COR-L47 (cell line): ENCODE measurements around the gene ZNF497.

Source experiments
- DNase-seq: peaks from one replicate; lab custom pipeline; 2025; lab: John Stamatoyannopoulos, UW

ZNF497 gene

DNA sequence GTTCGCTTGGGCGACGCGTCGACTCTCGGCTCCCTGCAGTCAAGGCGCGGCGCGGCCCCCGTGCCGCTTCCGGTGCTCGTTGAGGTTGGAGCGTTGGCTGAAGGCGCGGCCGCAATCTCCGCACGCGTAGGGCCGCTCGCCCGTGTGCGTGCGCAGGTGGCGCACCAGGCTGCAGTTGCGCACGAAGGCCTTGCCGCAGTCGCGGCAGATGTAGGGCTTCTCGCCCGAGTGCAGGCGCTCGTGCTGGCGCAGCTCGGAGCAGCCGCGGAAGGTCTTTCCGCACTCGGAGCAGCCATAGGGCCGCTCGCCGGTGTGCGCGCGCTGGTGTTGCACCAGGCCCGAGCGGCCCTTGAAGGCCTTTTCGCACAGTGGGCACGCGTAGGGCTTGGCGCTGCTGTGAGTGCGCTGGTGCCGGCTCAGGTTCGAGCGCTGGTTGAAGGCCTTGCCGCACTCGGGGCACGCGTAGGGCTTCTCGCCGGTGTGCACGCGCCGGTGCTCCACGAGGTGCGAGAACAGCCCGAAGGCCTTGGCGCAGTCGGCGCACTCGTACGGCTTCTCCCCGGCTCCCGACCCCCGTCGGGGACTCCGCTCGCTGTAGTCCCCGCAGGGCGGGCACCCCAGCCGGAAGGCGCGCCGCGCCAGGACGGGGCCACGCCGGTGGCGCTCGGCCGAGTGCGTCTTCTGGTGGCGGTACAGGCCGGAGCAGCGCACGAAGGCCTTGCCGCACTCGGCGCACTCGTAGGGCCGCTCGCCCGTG, 5.3 kb upstream of the ZNF497 start:
- no peak for DNase-seq

DNA sequence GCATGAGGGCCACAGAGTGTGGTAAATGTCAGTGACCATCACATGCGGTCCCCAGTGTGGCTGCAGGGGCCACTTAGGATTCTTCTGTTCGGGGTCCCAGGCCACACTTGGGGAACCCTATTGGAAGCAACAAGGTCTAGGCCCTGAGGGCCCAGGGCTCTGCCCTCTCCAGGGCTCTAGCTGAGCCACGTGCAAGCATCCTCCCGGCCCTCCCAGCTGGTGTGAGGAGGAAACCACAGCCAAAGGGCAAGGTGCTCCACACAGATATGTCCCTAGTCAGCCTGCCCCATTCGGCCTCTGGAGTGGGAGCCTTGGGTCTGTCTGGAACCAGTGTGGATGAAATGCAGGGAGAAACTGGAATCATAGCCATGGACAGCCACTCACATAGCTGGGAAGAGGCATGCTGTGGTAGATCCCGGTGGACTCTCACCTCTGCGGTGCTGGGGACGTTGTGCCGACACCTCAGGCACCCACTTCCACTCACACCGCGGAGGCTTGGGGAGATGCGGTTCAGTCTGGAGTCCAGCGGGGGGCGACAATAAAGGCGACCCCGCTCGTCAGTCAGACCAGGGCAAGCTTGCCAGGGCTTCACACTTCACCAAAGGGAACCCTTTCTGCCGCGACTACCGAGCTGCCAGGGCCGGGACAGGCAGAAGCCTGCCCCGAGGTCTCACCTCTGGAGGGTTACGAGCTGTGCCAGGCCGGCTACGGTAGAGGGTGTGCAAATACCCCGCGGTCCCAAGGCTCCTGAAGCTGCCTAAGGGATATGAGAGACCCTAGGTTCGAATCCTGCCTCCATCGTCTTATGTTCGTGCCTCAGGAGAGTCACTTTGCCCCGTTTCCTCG, 4.3 kb upstream of the ZNF497 start:
- DNase-seq = no peak

DNA sequence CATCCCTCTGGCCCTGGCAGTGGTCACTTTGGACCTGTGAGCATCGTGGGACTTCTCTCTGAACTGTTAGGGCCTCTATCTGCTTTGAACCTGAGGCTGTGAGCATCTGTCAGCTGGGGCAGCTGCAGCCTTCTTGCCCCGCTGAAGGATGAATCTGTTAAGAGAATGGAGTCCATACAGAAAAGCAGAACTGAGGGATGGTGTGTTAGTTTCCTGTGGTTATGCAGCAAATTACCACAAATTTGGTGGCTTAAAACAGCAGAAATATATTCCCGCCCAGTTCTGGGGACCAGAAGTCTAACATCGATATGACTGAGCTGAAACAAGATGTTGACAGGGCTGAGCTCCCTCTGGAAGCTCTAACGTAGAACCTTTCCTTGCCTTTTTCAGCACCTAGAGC, 1.6 kb upstream of the ZNF497 start:
- no peak for DNase-seq

DNA sequence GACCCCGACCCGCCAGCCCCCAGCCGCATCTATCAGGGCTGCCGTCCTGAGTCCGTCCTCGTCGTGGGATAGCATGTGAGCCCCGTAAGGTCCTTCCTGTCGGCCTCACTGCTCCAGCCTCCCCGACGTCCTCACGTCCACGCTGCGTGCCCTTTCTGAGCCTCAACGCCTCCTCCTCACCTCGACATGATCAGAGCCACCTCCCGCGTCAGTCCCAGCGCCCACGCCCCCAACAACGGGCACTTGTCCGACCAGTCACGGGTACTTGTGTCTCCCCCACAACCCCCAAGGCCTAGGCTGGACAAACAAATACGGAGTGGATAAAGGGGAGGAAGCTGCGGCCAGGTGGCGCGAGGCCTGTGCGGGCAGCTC, 665 bp downstream of the ZNF497 start:
- DNase-seq = peak; percentile 24

DNA sequence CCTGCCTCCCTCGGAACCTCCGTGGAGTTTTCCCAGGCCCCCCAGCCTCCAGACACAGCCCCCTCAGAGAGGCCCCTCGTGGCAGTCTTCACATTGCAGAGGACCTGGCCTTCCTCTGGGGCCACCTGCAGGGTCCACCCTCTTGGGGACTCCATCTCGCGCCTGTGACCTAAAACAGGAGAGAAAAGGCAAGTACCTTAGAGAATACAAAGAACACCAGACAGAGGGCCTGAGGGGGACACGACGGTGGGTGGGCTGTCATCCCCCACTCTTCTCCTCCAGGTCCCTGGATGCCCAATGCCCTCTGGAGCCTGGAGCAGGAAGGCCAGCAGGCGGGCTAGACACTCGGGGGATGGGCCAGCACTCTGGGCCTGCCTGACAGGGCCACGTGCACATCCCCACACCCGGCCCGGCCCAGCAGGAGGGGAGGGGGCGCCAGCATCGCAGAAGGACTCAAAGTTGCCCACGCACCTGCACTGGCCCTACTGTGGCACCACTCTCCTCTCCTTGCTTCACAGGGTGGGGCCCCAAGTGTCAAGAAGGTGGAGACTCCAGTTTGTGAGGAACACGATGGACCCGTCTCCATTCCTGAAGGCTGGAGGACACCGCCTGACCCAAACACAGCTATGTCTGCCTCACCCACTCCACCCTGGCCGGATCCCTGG, 4.9 kb downstream of the ZNF497 start:
- no peak for DNase-seq

DNA sequence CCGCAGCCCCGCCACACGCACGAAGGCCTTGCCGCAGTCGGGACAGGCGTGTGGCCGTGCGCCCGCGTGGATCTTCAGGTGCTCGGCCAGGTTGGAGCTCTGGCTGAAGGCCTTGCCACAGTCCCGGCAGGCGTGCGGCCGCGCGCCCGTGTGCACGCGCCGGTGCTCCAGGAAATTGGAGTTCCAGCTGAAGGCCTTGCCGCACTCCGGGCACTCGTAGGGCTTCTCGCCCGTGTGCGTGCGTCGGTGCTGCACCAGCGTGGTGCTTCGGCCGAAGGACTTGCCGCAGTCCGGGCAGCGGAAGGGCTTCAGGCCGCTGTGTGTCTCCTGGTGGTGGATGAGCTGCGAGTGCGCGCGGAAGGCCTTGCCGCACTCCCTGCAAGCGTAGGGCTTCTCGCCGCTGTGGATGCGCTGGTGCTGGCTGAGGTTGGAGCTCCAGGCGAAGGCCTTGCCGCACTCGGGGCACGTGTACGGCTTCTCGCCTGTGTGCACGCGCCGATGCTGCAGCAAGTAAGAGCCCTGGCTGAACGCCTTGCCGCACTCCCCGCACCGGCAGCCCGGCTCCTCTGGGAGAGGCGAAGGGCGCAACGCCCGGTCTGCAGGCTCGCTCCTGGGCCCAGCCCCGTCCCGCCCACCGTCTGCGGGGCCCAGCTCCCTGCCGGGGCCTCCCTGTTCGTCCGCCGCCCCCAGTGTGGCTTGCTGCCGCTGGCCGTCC, 5.6 kb downstream of the ZNF497 start:
- DNase-seq = no peak

DNA sequence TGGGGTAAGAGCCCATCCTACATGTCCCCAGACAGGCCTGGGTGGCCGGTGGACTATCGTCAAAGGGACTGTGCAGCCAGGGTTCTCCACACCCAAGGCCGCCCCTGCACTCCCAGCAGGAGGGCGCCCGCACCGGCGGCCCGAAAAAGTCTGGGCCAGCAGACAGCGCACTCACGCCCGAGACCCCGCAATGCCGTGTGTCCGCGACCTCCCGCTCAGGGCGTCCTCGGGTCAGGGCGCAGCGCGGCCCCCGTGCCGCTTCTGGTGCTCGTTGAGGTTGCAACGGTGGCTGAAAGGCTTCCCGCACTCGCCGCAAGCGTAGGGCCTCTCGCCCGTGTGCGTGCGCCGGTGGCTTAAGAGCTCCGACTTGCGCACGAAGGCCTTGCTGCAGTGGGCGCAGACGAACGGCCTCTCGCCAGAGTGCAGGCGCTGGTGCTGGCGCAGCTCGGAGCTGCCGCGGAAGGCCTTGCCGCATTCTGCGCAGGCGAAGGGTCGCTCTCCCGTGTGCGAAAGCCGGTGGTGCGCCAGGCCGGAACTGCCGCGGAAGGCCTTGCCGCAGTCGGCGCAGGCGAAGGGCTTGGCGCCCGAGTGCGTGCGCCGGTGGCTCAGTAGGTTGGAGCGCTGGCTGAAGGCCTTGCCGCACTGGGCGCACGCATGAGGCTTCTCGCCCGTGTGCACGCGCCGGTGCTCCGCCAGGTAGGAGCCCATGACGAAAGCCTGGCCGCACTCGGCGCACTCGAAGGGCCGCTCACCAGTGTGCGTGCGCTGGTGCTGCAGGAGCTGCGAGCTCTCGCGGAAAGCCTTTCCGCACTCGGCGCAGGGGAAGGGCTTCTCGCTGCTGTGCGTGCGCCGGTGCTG, 6.4 kb downstream of the ZNF497 start:
- no peak for DNase-seq

DNA sequence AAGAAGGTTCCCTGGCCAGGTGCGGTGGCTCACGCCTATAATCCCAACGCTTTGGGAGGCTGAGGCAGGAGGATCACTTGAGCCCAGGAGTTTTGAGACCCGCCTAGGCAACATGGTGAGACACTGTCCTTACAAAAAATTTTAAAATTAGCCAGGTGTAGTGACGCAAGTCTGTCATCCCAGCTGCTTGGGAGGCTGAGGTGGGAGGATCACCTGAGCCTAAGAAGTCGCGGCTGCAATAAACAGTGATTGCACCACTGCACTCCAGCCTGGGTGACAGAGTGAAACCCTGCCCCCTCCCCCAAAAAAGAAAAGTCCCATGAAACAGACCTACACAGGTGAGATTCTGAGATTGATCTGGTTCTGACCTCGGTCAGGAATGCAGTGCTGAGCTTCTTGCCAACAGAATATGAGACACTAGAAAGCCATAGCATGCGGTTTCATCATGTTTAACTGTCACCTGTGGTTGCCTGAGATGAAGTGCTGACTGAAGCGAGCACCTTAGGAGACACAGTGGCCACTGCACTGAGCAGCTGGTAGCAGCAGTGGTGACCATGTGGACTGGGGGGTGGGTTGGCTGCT, 7.2 kb downstream of the ZNF497 start:
- DNase-seq = no peak

DNA sequence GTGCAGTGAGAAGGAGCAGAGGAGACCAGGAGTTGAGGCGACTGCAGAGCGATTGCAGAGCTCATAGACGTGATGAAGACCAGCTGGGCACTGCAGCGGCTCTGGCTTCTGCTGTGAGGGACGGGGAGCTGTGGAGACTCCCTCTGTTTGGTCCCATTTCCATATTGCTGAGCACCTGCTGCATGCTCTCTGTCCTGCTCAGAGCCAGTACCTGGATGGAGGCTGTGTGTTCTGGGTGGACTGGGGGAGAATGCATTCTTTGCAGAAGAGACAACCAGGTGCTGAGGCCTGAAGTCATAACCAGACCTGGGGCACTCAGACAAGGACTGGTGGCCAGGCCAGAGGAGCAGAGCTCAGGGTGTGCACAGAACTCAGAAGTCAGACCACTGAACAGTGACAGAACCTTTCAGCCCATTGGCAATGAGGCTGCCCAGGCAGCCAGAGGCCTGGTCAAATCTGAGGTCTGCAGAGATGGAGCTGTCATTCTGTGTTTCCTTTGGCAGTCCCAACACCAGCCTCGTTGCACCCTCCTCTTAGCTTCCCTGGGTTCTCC, 8.0 kb downstream of the ZNF497 start:
- DNase-seq = no peak

DNA sequence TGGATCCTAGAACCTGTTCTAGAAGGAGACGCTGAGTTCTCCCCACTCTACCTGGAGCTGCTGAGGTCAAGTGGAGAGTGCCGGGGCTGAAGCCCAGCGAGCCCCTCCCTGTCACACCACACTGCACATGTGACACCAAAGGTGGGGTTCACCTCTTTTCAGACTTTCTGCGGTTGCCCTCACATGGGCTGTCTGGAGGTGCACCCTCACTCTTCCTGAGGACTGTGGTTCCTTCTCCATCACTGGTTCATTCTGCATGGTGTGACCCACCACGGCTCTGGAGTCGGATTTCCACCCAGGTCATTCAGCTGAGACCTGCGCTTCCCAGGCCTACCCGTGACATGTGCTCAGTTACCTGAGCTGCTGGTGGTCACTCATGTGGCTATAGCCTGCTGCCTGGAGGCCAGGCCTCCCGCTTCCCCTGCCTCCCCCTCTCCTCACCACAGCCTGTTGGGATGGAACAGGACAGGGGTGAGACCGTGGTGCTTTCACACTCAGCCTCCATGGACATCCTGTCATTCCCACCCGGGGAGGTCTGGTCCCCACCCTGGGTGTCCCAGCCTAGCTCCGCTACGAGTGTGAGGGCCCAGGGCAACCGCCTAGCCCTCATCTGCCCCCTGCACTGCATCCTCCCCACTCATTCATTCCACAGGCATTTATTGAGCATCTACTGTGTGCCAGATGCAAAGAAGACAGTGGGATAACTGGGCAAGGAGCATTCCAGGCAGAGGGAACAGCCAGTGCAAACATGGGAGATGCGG, 8.7 kb downstream of the ZNF497 start:
- DNase-seq = no peak

DNA sequence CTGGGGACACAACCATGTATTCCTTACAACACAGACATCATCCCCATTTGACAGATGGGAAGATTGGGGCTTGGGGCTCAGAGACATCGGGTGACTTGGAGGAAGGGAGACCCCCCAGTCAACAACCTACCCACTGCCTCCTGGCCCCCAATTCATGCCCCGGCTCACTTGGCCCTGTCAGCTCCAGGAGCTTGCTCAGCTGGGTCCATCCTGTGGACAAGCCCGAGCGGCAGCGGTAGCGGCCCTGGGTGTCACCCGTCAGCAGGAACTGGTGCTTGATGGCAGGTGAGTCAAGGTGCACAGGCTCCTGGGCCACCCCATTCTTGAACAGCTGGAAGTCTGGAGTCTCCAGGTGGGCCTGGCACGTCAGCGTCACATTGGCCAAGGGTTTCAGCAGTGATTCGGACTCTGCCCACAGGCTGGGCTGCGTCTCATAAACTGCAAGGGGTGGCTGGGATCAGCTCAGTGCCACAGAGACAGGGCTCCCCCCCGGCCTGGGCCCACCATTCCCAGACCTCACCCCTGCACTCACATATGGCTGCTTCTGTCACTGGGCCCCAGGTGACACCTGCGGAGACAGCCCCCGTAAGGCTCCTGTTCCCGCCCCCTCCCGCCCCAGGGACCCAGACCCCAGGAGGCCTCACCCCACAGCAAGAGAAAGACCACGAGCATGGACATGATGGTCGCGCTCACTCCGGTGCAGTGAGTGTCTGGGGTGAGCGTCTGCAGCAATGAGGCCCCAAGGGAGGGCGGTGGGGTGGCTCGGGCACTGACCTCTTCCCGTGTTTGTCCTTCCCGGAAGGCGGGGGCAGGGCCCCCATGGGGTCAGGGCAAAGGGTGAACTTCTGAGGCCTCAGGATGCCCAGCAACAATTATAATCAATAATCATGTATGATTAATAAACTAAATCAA, 9.5 kb downstream of the ZNF497 start, which contains the start of gene A1BG:
A1BG (minus strand) TSS at position 733 of the 912 bp plus-strand sequence; CDS start at position 678, 55 bp downstream.
- DNase-seq = no peak

DNA sequence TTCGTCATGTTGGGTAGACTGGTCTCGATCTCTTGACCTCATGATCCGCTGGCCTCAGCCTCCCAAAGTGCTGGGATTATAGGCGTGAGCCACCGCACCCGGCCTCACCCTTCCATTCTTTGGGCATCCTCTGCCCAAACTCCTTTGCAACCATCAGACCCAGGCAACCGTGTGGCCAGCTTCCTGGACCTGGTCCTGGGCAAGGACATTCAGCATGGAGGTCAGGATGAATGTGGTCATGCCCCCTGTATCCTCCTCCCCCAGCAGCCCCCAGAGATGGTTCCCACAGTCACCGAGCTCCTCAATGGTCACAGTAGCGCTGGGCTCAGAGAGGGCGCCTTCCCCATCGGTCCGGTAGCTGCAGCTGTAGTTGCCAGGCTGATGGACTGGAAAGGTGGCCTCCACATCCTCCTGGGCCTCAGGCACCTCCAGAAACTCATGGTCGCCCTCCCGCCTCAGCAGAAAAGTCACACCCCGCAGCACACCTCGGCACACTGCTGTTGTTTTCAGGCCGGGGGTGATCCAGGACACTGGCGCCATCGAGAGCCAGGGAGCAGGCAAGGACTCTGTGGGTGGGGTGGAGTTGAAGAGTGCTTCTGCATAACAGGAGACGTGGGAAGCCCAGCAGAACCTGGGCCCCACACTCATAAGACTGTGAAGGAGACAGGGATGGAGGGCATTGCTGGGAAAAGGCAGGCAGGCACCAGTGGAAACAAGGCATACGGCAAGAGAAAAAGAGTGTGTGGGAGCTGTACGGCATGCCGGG, 10.4 kb downstream of the ZNF497 start:
- DNase-seq = no peak

DNA sequence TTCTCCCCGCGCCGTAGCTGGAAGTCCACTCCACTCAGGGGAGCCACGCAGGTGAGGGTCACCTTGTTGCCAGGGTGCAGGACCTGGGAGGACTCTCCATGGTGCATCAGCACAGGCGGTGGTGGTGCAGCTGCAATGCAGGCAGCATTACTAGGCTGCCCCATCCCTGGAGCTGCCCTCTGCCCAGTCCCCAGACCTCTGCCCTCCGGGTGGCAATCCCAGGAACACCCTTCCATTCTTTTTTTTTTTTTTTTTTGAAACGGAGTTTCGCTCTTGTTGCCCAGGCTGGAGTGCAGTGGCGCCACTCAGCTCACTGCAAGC, 11.0 kb downstream of the ZNF497 start:
- no peak for DNase-seq

DNA sequence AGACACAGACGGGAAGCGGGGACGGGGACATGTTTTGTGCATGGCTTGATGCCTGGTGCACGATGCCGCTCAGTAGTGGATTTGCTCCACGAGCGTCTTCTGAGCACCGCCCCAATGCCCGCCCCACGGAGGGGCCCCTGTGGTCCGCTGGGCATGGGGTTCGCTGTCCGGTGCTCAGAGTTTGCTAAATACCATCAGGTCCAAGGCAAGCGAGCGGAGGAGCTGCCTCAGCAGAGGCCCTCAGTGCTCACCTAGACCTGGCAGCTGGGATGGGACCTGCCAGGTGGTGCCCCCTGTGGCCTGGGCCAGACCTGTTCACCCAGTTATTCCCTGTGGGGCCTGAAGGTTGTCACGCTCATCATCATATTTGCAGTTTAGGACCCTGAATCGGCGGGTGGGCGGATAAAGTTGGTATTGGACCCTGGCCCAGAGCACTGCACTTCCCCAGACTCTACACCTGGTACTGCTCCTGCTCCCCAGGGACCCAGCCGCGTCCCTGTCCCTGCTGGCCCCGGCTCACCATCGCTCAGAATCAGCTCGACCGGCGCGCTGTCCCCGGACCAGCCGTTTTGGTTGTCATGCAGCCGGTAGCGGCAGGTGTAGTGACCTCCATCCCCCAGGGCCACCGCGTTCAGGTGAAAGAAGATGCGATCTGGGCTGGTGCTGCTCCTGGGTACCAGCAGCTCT, 11.5 kb downstream of the ZNF497 start:
- no peak for DNase-seq

DNA sequence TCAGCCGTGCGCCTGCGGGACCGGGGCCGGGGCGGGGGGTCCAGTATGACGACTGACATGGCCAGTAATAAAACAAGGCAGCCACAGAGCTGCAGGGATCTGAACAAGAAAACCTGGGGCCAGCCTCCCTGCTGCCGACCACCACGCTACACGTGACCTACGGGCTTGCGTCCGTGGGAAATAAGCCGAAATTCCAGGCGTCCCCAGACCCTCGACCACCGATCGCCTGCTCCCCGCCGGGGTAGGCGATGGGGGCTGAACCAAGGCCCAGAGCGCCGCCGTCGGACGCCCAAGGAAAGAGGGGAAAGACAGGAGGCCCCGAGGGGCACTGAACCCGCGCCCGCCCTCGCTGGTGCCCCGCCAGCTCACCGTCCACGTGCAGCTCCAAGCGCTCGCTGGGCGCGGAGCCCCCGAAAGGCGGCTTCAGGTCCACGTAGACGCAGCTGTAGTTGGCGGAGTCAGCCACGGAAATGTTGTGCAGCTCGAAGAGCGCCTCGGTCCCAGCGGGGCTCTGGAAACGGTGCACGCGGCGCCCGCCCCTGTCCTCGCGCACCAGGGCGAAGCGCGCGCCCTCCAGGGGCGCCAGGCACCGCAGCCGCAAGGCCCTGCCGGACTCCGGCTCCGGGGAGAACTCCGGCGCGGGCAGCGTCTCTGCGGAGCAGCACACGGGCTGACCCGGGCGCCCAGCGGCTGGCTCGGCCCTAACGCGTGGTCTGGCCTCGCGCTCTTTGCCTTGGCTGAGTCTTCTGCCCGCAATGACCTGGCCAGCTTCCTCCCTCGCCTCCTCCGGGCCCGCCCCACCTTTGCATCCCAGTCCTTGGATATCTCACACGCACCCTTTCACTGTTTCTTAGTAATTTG, 12.3 kb downstream of the ZNF497 start:
- DNase-seq = no peak

DNA sequence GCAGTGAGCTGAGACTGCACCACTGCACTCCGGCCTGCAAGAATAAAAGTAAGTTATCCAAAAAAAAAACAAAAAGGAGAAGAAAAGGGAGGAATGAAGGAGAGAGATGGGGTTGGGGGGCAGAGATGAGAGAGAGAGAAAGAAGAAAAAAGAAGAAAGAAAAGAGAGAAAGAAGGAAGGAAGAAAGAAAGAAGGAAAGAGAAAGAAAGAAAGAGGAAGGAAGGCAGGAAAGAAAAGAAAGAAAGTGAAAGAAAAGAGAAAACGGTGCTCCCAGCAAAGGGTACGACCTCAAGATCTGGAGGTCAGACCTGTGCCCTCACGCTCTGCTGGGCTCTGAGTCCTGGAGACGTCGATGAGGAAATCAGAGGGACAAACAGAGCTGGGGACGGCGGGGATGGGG, 13.0 kb downstream of the ZNF497 start:
- DNase-seq = no peak
